HG02588 (cell line): ENCODE data around the gene ZNF292.
"Not testable (repeated sequence)": the region's sequence is repeated elsewhere in the genome, so short reads cannot be mapped to it uniquely, and the experiment has no call there.

Experiments used
- ATAC-seq: cut with Tn5 transposase; IDR thresholded peaks from one replicate; pipeline ENCODE4 v1.9.1; 2021; ENCODE audit warnings: mild to moderate bottlenecking, moderate library complexity; ENCODE audit not compliant: unreplicated experiment

Gene ZNF292

DNA sequence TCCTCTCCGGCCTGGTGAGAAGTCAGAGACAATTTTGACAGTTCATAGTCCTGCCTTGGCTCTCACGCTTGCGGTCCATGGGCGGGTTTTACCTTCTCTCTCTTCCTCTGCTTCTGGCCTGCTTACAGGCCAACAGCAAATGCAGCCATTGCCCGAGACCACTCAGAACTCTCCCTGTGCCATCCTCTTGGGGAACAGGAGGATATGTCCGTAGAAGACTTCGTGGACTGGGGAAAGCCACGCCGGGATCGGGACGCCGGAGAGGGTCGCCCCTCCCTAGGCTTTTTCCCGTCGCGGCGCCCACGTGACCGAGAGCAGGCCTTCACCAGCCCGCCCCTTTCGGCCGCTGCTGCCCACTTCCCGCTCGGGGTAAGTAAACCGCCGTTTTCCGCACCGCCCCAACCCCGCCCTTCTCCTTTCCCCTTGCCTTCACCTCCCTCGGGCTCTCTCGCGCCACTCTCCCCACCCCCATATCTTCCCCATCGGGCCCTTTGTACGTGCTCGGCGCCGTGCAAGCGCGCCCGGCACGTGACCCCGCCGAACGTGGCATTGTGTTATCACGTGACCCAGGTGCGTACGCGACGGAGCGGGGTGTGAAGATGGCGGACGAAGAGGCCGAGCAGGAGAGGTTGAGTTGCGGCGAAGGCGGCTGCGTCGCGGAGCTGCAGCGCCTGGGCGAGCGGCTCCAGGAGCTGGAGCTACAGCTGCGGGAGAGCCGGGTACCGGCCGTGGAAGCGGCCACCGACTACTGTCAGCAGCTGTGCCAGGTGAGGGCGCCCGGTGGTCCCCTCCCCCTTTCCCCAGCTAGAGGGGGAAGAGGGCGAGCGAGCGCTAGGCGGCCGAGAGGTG, at the start of gene ZNF292:
TSS of gene ZNF292 (plus strand) at position 573 of the 849 bp plus-strand sequence. CDS start at position 600, 27 bp downstream.
- ATAC-seq: peak; percentile 73

DNA sequence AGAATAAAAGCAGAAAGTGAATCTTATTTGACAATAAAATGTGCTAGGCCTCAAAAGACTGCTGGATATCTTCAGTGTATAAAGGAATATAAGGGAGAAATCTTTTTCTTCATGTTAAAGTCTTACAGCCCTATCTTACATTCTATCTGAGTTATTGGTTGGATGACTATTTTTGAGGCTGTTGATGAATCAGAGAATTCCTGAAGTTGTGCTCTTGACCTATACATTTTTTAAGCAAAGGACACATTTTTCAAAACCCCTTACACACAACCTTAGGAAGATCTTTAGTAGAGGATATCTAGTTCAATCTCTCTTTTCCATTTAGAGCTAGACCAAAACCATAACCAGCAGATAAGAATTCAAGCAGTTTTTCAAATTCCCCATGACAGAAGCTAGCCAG, 49.5 kb upstream of the ZNF292 start:
- ATAC-seq: no peak

DNA sequence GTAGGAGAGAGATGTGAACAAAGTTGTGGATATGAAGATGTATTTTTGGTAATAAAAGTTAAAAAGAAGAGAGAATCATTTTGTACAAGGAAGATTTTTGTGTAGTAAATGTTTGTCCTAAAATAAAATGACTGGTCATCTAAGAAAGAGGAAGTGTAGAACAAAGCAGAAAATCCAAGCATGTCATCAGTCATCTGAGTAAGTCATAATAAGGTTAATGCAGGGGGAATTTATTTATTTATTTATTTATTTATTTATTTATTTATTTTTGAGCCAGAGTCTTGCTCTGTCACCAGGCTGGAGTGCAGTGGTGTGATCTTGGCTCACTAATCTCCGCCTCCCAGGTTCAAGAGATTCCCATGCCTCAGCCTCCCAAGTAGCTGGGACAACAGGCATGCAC, 44.7 kb upstream of the ZNF292 start:
- no peak for ATAC-seq

DNA sequence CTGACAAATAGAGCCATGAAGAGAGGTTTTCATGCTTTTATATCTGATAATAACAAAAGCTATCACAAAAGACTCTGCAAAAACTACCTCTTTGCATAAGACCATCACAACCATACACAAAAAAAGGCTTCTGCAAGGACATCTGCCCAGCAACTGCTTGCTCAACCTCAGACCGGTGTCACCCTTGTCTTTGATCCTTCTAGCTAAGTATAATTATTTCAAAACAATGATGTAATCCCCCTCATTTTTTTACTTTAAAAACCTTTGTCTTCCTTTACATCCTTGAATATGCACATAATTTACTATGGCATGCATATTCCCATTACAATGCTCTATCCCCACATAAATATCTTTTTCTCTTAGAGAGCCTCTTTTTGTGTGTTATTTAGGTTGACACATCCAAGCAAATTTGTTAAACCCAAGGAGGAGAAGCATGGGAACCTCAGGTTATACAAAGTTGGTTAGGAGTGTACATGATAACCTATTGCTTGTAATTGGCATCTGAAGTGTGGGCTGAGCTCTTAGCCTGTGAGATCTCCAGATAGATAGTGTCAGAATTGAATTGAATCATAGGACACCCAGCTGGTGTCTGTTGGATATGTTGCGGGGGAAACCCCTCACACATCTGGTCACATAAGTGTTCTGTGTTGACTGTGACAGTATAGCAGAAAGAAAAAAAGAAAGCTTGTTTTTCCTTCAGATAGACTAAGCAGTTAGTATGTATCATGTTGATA, 39.8 kb upstream of the ZNF292 start:
- ATAC-seq: peak; percentile 93

DNA sequence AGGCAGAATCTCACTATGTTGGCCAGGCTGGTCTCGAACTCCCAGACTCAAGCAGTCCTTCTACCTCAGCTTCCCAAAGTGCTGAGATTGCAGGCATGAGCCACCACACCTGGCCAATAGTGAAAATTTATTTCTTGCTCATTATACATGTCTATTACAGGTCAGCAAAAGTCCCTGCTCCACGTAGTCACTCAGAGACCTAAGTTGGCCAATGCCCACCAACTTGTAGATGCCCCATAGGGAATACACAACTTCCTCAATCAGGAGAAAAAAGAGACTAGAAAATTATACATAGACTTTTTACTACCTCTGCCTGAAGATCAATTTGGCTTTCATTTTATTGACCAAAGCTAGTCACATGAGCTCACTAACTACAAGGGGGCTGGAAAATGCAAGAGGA, 38.4 kb upstream of the ZNF292 start:
- no peak for ATAC-seq

DNA sequence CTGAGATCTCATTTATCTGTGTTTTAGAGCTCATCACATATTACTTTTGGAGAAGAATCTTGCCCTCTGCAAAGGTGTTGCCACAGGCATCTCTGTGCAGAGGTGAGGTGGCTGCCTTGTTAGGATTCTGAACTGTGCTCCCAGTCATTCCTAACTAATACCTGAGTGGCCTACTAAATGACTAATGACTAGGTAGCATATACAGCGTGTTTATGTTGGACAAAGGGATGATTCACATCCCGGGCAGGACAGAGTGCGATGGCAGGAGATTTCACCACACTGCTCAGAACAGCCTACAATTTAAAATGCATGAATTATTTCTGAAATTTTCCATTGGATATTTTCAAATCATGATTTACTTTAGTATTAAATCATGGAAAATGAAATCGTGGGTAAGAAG, 37.3 kb upstream of the ZNF292 start:
- no peak for ATAC-seq

DNA sequence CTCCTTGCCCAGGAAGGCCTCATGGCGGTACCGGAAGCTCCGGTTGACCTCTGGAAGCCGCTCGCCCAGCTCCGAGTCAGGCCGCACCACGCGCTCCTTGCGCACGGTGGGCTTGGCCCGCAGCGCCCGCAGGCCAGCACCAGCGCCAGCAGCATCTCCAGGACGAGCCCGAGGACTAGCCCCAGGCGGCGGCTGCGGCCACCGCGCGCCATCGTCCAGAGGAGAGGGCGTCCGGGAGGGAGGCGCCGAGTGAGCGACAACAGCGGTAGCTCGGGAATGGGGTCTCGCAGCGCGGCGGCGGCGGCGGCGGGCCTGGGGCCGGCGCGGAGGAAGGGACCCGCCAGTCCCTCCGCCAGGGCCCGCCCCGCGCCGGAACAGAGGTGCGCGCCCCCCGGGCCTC, 32.9 kb upstream of the ZNF292 start:
- no peak for ATAC-seq

DNA sequence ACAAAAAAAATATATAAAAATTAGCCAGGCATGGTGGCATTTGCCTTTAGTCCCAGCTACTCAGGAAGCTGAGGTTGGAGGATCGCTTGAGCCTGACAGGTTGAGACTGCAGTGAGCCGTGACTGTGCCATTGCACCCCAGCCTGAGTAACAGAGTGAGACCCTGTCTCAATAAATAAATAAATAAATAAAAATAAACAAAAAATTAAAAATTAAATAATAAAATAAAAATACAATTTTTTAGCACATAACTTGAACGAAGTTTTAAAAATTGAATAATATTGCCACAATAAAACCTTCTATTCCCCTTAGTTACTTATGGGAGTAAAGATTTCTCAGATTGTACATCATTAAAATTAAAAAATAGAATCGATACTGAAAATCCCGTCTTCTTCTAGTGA, 31.3 kb upstream of the ZNF292 start:
- no peak for ATAC-seq

DNA sequence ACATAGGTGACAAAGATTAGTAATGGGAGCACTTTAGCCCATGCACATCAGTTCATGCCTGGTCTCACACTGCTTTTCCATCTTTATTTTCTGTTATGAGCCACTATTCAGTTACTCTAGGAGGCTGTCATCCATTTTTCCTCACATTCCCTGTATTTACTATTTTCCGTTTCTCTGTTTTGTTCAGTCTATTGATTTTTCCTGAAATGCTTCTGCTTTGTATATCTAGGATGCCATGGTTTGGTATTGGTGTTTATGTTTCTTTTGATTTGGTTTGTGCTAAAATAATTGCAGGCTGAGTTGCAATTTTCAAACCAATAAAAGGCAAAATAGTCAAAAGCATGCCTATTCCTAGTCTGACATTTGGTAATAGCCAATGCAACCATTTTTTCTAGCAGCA, 28.9 kb upstream of the ZNF292 start:
- no peak for ATAC-seq

DNA sequence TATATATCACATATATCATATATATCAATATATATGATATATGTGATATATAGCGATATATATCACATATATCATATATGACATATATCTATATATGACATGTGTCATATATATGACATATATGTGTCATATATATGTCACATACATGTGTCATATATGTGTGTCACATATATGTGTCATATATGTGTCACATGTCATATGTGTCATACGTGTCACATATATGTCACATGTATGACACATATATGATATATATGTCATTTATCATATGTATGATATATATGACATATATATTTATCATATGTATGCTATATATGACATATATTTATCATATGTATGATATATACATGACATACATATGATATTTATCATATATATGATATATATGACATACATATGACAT, 27.6 kb upstream of the ZNF292 start:
- no peak for ATAC-seq

DNA sequence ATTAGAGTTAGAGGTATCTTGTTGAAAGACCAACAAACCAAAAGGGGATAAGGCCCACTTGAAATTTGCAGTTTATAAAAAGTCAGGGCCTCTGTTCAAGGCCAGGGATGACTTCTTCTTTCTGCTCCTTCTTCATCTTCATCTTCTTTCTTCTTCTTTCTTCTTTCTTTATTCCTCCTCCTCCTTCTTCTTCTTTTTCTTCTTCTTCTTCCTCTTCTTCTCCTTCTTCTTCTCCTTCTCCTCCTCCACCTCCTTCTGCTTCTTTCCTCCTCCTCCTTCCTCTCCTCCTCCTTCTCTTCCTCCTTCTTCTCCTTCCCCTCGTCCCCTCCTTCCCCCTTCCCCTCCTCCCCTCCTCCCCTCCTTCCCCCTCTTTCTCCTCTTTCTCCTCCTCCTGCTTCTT, 18.4 kb upstream of the ZNF292 start:
- no peak for ATAC-seq

DNA sequence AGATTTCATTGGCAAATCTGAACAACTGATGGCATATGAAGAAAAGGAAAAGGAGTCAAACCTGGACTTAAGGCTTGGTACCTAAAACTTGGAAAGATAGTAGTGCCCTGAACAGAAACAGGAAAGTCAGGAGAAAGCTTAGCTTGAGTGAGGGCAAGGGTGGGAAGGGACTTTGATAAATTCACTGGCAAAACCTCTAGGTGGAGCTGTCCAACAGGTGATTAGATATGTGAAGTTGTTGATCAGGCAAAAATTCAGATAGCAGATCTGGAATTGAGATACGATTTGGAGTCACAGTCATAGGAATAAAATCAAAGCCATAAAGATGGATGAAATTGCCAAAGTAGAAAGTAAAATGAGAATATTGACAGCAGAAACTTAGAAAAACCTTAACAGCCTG, 16.1 kb upstream of the ZNF292 start:
- peak; percentile 47 for ATAC-seq

DNA sequence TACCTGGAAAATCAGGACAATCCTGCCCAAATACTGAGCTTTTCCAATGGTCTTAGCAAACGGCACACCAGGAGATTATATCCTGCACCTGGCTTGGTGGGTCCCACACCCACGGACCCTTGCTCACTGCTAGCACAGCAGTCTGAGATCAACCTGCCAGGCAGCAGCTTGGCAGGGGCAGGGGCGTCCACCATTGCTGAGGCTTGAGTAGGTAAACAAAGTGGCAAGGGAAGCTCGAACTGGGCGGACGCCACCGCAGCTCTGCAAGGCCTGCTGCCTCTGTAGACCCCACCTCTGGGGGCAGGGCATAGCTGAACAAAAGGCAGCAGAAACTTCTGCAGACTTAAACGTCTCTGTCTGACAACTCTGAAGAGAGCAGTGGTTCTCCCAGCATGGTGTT, 15.4 kb upstream of the ZNF292 start:
- ATAC-seq: not testable (repeated sequence)

DNA sequence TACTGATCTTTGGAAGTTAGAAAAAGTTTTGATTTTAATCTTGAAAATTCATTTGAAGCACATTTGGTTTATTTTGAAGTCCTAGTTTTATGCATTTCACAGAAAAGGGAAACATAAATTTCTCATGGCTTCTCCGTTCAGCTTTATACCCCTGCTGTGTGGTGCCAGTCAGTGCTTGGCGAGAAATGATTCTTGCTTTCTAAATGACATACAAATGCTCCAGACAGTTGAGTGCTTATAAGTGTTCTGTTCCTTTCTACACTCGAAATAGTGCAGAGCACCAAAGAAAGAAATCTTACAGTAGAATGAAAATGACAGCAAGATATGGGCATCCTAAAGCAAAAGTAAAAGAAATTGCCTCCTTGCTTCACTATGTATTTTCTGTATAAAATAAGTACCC, 9.0 kb upstream of the ZNF292 start:
- ATAC-seq: peak; percentile 82

DNA sequence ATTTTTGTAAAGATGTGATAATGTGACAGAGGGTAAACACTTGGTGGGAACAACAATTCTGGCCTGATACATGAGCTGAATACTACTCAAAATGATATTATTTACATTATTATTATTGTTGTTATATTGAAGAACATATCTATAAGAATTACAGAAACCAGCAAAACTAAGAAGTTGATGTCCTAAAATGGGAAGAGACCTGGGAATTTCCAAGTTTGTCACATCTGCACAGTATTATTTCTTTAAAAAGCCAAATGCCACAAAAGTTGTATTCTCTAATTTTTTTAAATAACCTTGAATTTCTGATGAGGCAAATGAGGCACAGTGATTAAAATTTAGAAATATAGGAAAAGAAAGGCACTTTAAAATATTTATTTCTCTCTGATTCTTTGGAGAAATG, 5.0 kb upstream of the ZNF292 start:
- ATAC-seq: no peak

DNA sequence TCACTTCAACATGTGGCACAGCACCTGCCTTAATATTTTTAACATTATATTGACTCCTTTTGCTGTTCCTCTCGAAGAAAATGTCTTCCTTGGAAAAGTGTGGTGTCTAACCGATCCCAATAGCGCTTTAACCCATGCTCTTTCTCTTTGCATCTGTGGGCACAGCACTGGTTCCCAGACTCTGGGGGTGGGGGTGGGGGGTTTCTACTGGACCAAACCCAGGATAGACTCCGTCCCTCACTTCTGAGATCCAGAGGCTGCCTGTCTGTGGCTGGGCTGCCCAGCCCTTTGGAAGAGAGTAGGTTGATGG, 3.9 kb upstream of the ZNF292 start:
- no peak for ATAC-seq

DNA sequence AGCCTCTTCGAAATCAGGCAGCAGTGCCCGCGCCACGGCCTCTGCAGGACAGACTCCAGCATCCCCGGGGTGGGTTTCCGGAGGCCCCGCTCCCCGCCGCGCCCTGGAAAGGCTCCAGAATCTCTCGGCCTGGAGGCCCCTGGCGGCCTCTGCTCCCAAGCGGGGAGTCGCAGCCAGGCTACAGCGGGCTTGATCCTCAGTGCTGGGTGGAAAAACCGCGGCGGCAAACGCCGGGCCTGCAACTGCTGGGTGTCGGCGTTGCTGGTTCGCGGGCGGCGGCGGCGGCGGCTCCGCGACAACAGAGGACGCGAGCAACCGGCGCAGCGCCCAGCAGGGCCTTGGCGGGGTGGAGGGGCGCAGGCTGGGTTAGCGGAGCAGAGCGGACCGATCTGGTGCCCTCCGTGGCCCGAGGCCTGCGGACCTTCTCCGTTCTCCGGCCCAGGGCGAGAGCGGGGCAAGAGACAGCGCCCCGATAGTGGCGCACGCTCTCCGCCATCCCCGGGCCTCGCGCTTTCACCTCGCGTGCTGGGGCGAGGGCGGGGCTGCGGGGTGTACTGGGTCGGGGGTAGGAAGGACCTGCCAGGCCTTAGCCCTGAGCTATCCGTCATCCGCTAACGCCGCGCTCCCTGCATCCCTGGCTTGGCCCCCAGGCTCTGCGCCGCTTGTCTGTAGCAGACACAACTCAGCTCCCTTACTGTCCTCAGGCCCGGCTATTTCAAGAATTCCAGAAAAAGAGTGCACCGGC, 3.4 kb upstream of the ZNF292 start:
- peak; percentile 35 for ATAC-seq

DNA sequence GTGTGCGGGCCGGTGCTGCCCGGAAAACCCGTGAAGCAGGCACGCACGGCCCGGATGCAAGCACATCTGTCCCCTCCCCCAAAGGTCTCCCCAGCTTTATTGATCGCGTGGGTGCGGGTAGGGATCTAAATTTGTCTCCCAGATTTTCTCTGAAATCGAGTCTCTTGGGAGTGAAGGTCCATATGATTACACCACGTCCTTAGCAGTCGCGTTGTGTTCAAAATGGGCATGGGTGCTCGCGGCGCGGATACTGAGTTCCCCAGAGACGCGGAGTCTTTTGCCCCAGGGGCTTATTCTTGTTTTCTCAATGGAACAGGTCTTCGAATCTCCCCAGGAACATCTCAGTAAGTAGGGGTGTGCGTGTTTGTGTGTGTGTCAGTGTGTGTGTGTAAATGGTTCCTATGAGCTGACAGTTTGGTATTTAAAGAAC, 2.8 kb upstream of the ZNF292 start:
- ATAC-seq: no peak

DNA sequence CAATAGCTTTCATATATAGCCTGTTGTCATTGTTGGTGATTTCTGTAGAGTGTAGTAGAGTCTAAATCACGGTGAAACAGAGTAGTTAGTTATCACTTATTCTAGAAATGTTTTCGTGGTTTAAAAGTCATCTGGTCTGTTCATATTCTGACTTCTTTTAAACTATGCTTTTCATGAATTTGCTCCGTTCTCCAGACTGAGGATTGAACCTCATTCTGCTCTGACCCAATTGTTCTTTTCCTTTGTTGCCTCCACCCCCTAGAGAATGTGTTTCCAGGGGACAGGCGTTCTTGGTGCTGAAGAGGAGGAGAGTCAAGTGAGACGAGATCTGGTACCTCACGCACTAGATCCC, 748 bp upstream of the ZNF292 start:
- no peak for ATAC-seq

DNA sequence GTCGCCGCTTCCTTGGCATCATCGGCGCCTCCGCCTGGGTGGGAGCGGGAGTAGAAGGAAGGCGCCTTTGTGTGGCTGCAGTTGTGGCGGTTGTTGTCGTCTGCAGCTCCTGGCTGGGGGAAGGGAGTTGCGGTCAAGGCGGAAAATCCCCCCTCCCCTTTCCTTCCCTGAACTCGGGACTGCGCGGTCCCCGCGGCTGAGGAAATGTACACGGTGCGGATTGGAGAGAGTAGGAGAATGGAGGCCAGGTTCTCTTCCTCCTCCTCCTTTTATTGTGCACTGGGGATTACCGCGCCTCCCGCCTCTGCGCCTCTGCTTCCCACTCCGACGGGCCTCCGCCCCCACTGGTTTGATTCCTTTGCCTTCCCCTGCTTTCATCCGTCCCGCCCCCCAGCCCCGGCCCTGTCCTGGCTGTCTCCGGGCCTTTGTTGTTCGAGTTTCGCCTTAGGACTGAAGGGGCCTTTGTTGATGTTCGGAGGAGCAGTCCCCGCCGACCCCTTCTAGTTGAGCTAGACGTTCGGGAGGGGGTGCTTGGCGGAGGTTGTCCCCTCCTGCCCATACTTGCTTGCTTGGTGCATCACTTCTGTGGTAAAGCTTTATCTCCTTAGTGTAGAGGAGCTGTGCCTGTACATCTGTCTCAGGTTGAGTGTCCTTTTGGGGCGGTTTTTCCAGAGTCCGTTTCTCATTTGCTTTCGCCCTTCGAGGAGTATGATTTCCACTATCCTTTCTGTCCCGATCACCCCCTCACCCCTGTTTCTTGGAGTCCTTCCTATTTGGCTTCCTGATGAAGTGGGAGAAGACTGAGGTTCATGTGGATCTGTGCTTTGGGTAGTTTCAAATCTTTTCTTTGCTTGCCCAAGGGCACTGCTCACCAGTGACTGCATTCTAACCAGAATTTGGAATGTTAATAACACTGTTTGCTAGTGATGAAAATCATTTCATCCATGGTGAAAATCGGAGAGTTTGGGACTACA, 764 bp downstream of the ZNF292 start:
- ATAC-seq: peak; percentile 2

DNA sequence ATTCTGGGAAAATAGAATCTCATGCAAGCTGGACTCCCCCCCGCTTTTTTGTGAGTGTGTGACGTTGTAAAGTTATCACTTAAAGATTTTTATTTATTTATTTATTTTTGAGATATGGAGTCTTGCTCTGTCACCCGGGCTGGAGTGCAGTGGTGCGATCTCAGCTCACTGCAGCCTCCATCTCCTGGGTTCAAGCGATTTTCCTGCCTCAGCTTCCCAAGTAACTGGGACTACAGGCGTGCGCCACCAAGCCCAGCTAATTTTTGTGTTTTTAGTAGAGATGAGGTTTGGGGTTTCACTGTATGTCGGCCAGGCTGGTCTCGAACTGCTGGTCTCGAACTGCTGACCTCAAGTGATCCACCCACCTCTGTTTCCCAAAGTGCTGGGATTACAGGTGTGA, 2.2 kb downstream of the ZNF292 start:
- not testable (repeated sequence) for ATAC-seq
